HG03457 (cell line): Measurements from ENCODE around the gene ROGDI.

ENCODE experiments used
- ATAC-seq: cut with Tn5 transposase; IDR thresholded peaks from one replicate; pipeline ENCODE4 v1.9.1; 2021; ENCODE audit warnings: moderate number of reproducible peaks; ENCODE audit not compliant: unreplicated experiment

ROGDI gene

DNA sequence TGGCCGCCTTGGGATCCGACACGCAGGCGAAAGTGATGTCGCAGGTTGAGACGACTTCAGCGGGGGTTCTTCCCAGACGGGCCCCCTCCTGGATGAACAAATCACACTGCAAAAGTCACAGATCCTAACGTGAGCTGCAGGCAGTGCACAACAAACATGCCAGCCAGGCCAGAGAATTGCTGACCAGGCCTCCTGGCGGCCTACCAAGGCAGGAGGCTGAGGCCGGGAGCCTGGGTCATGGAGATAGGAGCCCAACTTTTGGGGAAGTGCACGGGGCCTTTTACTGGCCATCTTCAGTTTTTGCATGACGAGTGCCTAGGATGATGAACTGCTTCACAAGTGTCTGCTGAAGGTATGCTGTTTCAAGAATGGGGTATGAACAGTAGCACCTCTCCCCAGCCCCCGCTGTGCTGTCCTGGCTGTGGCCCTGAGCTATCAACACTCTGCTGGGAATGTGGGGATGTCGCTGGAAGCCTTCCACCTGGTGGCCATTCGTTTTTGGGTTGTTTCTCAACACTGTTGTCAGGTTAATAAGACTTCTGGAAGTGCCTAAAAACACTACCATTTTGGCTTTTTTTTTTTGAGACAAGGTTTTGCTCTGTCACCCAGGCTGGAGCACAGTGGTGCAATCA lies 12.2 kb upstream of the ROGDI start:
- no peak for ATAC-seq

DNA sequence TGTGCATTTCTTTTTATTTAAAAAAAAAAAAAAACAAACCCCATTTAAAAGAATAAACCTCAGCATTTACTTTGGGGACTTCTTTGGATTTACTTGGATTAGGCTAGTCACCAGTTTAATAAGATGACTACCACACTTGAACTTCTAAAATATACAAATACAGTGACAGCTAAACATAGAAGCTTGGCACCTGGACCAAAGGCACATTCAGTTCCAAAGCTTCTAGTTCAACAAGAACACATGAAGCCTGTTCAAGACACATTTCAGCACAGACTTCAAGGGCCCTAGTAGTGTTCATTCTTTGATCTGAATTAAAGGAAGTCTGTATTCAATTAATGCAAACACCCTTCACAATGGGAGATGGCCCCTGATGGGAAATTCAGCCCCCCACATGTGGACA lies 11.6 kb upstream of the ROGDI start:
- ATAC-seq, result no peak

DNA sequence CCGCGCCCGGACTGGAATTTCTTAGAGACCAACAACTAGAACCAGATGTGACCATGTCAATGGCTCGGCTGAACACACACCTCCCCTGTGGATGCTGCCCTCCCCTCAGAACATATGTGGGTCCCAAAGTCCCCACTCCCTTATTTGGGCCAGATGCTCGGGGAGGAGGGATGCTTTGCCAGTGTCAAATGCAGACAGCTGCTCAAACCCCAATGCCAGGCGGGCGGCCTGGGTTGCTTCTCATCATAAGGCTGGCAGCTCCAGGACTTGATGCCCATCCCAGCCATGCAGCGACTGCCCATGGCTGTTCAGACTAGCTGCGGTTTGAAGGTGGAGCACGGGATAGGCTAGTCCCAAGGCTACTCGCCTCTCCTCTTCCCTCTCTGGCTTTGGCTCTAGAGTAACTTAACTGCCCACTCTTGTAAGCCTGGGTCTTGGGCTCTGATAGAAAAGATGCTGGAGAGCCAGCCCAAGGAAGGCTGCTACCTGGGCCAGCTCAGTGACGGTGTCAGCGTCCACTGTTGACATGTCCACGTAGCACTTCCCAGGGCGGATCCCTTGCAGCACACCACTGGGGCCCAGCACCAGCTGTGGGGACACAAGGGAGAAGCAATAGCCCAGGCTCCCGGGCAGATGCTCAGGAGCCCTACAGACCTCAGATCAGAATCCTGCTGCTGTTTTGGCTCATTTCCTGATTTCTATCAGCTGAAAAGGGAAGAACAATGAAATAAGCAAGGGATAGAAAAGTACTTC lies 11.0 kb upstream of the ROGDI start:
- ATAC-seq, result no peak

DNA sequence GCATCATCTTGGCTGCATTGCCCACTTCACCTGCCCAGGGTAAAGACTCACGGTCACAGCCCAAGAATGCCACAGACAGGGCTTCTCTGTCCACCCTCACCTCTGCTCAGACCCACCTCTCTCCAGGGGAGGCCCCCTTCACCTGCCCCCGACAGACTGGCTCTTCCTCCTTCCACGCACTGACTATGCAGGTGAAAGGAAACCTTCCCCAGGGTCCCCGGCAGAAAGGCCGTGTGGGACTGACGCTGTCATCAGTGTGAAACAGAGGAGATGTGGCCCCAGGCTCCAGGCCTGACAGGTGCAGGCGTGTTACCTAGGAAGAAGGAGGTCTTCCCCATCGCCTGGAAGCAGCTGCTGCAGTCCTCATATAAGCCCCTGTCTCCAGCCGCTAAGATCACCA lies 9.3 kb upstream of the ROGDI start:
- no peak for ATAC-seq

DNA sequence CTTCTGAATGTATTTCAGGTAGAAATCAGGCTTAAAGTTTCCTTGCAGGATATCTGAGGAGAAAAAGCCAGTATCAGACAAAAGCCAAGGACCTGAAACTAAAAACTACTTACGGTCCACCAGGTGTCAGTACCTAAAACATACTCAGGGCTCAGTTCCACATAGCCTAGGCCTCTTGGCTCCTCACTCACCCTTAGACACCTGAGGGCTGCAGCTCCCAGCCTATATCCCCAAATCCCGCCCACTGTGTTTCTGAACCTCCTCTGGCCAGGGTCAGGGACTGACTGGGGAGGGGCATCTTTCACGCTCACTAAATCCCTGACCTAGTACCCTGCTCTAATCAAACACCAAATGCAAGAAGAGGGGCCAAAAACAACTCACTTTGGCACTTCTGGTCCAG lies 8.8 kb upstream of the ROGDI start:
- no peak for ATAC-seq

DNA sequence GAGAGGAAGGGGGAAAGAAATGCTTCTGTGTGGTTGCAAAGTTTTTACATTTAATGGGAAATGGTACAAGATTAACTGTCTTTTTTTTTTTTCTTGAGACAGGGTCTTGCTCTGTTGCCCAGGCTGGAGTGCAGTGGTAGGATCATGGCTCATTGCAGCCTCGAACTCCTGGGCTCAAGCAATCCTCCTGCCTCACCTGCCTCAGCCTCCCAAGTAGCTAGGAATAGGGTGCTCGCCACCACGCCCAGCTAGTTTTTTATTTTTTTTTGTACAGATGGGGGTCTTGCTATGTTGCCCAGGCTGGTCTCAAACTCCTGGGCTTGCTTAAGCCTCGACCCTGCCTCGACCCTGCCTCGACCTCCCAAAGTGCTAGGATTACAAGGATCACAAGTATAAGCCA lies 3.8 kb upstream of the ROGDI start:
- ATAC-seq, result no peak

DNA sequence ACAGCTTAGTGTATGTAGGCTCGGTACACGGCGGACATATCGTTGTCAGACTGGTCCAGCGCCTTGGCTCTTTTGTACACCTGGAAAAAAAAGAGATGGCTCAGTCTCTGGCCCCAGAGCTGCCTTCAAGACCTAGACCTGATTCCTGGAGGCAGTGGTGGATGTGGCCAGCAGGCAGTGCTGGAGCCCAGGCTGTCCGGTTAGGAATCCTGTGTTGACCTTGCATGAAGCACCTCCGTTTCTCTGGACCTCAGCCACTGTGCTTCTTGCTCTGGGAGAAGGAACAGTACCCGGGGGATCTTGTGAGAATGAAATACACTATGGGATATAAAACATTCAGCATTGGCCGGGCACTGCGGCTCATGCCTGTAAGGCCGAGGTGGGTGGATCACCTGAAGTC lies 2.8 kb upstream of the ROGDI start:
- no peak for ATAC-seq

DNA sequence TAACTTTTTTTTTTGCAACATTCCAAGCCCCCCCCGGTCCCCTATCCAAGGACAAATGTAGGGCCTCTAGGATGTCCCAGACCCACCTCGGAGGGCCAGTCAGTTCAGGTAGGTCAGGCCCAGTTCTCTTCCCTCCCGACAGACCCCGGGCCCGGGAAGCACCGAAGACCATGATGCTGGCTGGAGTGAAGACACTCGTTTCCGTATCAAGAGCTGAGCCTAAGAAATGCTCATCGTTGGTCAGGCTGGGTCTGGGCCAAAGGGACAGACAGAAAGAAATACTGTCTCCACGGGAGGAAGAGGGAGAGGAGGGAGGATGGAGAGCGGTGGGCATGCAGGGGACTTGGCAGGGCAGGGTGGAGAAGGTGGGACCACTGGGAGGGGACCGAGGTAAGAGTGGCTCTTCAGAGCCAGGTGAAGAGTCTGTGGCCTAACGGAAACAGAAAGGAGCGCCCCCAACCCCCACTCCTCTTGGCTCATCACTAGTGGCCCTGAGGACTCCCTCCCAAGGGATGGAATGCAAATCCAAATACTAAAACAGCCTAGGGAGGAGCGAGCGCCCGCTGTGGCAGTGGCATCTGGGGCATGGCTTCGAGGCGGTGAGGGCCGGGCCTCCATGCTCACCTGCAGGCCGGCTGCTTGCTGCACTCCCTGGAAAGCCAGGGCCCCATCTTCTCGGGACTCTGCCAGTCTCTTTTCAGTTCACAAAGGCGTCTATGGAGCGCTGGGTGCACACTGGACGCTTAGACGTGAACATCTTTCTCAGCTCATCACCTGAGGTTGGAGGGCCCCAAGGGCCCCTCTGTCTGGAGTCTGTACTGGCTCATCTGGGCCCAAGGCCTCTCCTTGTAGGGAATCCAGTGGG lies 1.7 kb upstream of the ROGDI start:
- no peak for ATAC-seq

DNA sequence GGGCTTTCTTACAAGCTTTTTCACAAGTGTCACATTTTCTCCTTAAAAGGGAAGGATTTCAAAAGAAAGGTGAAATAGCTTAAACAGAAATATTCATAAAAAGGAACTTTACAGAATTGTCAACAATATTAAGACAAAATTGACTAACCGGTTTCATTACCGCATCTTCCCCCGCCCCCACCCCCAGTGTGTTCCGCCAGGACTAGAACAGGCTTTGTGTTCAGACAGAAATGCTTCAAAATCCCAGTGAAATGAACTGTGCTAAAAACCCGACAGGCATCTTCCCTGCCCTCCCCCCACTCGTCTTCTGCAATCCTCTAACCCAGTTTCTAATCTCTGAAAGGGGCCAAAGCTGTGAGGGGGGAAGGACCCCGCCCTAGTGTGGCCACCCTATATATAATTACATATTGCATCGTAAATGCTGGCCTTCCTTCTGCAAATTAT lies 990 bp upstream of the ROGDI start:
- ATAC-seq, result no peak

DNA sequence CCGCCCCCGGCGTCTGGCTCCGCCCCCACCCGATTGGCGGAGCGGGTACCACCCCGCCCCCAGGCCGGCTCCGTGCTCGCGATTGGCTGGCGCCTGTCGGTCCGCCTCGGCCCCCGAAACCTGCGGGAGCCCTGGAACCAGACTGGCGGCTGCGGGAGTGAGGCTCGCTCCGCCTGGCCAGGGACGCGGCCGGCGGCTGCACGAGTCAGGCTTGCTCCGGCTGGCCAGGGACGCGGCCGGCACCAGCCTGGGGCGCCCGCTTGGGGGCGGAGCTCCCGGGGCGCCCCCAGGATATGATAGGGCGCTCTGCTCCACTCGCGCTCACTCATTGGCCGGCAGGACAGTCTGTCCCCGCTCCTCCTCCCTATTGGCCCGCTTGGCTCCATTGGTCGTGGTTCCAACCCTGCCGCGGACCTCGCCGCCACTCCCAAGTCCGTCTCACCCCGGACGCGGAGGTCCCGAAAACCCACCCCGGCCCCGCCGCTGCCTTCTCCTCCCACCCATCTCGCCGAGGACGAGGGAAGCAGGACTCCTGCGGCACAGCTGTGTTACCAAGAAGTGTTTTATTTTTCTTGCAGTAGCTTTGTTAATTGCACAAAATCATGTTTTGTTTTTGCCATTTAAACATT lies 340 bp upstream of the ROGDI start:
- peak; percentile 89 for ATAC-seq

DNA sequence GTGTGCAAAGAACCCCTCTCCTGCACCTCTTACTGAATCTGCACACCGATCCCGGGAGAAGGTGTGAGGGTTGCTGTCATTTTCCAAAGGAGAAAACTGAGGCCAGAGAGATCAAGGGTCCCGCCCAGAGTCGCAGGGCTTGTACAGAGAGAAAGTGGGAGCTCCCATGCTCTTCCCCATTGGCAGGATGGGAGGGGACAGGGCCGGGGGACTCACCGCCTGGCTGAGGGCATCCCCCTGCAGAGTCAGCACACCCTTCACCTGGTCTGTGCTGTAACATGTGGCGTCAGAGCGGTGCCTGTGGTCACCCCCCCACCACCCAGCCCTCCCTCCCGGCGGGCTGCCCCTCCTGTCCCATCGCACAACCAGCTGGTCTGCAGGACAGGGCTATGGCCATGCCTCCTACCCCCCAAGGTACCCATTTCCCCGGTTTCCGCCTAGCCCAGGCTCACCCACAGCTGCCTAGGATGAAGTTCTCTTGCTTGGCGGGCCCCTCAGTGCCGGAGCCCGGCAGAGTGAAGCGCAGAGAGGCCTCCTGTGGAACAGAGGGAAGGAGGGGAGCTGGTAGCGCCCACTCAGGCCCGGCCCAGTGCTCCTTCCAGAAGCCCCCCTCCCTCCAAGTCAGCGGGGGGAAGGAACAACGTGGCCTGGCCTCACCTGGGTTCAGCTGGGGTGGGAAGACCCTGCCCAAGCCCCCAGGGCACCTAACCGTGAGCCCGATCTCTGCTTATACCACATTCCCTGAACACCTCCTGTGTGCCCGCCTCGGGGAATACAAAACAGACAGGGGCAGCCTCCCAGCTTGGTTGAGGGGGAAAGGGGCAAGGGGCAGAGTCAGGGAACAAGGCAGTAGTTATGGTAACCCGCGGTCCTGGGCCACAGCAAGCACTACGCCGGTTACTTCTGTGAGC lies 1.1 kb downstream of the ROGDI start:
- ATAC-seq, result no peak

DNA sequence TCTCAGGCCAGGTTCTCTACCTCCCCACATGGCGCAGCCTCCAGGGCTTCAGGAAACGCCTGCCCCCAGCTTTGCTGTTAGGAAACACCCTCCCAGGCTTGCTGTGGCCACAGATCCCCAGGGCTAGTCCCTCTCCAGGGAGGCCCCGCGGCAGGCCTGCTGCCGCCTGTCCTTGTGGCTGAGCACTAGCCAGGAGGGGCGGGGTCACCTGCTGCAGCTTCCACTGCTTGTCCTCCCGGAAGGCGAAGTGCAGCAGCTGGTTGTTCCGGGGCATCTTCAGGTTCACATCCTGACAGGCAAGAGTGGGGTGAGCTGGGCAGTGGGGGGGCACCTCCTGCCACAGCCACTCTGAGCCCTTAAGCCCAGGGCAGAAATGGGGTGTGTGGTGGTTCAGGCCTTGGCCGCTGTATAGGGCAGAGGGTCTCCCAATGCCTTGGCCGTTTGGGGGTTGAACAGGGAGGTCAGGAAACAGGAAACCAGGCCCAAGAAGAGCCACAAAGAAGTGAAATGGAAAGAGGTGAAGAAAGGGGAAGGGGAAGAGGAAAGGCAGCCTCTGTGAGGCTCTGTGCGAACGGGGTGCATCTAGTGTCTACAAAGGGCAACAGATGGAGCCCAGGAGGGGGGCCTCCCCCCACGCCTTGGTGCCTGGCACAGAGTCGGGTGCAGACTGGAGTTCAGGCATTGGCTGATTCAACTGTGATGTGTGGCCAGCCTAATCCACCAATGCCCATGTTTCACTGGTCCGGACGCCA lies 2.0 kb downstream of the ROGDI start:
- no peak for ATAC-seq

DNA sequence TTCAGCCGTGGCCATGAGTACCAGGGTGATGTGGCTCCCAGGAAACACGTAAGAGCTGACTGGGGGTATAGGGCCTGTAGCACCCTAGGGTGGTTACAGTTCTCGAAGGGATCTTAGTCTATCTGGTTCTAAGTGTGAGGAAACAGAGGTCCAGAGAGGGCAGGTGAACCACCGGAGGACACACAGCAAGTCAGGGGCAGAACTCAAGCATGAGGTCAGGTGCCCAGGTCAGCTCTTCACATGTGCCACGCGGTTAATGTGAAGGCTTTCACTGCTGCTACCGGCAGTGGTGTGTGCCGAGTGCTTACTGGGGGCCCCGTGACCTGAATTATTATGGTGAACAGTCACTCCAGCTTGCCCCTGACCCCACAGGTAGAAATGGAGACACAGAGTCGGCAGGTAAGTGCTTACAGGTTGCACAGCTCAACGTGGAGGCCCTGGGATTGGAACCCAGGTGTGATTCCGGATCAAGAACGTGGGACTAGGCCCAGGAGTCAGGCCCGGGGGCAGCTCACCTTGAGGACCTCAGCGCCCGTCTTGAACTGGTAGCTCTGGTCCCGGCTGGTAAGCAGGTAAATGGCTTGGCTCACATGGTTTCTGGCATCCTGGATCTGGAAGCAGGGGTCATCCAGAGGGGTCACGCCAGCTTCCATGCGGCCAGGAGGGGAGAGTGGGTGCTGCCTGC lies 3.1 kb downstream of the ROGDI start:
- no peak for ATAC-seq

DNA sequence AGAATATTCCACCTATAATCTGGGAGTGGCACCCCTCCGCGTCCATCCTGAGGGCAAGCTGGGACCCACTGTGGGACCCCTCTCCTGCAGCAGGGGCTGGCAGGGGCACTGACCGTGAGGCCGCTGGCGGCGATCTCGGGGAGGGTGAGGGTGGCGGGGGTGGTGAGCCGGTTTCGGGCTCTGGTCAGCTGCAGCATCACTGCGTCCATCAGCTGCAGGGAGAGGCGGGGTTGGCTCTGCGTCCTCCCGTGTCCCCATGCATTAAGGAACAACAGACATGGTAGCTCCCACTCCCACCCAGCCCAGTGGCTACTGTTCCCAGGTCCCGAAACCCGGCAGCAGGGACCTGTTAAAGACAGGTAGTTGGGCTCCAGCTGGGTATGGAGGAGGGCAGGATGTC lies 4.0 kb downstream of the ROGDI start:
- ATAC-seq, result no peak

DNA sequence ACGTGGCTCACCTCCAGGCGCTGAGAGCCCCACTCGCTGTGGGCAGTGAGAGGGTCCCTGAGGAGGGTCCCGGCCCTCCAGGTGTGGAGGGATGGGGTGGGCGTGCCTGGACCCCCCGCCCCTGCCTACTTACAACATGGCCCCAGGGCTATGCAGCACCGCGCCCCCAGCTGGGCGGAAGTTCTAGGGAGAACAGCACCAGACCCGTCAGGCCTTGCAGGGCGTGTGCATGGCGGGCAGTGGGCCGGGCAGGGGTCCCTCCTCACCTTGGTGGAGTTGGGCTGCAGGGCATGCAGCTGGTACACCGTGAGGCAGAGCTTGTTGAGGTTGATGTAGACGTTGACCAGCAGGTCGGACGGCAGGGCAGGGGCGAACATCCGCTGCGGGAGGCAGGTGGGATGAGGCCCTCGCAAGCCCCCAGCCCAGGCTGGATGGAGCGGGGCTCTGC lies 4.6 kb downstream of the ROGDI start:
- no peak for ATAC-seq

DNA sequence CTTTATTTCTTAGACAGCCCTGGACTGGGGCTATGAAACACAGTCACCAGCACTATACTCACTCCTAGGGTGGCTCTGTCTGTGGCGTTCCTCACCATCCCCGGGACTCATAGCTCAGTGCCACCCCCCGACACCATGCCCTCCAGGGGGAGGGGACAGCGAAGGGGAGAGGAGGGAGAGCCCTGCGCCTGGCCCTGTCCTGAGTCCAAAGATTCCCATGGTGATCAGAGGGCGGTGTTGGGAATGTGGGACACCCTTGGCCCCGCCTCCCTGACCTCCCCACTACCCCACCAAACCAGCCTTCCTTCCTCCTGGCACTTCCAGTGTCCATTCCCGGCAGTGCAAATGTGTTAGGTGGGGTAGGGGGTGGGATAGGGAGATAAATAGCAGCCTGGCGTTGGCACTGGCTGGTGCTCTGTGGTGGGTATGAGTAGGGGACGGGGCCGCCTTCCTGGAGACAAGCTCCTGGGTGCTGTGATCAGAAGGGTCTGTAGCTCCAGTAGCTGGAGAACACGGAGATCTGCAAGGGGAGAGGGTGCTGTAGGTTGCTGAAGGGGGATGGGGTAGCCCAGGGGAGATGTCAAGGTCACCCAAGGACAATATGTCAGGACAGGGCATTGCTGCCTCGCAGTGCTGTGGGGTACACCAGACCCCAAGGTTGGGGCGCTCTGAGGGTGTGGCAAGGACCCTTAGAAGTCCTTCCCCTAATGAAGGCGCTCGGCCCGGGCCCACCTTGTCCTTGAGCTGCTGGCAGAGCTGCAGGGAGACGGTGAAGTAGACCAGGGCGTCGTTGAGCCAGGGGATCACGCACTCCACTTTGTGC lies 5.2 kb downstream of the ROGDI start:
- ATAC-seq, result no peak

DNA sequence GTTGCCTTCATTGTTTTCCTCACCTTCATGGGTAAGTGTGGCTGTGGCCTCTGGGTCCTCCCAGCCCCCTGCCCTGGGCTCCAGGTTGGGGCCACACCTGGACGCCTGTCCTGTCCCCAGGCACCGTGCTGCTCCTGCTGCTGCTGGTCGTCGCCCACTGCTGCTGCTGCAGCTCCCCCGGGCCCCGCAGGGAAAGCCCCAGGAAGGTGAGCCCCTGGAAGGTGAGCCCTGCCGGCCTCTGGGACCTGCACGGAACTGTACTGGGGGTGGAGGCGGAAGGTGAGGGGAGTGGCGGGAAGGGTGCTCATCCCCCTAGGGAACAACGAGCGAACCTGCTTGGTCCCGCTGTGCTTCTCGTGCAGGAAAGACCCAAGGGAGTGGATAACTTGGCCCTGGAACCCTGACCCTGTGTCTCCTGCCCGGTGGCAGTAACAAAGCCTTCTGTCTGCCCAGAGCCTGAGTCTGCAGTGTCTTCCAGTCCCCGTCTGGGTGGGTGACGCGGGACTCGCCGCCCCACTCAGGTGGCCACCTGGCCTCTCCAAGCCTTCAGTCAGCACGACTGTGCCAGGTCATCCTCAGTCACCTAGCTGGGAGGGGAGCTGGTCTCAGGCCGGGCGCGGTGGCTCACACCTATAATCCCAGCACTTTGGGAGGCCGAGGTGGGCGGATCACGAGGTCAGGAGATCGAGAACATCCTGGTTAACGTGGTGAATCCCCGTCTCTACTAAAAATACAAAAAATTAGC lies 6.4 kb downstream of the ROGDI start:
- ATAC-seq, result no peak
